GM12865 (cell line): ENCODE measurements around the gene MAN2A2.
"Not testable (repeated sequence)": the region's sequence is repeated elsewhere in the genome, so short reads cannot be mapped to it uniquely, and the experiment has no call there.

ENCODE experiments used
- DNase-seq: peaks from one replicate; pipeline ENCODE4 v3.0.0; 2010; ENCODE audit warnings: low read depth
- H3K4me3 ChIP-seq: 2 replicates; pipeline ENCODE4 v1.5.1; 2011; ENCODE audit warnings: mild to moderate bottlenecking, low read depth, low read length, control low read depth
- TF ChIP-seq, protein P1 (sequence below): IDR thresholded peaks from 2 replicates; pipeline ENCODE4 v1.5.1; 2011; ENCODE audit warnings: low read length, control low read depth, low read depth, inconsistent platforms; ENCODE audit not compliant: insufficient read depth; ENCODE audit errors: missing control alignments

Gene MAN2A2

DNA sequence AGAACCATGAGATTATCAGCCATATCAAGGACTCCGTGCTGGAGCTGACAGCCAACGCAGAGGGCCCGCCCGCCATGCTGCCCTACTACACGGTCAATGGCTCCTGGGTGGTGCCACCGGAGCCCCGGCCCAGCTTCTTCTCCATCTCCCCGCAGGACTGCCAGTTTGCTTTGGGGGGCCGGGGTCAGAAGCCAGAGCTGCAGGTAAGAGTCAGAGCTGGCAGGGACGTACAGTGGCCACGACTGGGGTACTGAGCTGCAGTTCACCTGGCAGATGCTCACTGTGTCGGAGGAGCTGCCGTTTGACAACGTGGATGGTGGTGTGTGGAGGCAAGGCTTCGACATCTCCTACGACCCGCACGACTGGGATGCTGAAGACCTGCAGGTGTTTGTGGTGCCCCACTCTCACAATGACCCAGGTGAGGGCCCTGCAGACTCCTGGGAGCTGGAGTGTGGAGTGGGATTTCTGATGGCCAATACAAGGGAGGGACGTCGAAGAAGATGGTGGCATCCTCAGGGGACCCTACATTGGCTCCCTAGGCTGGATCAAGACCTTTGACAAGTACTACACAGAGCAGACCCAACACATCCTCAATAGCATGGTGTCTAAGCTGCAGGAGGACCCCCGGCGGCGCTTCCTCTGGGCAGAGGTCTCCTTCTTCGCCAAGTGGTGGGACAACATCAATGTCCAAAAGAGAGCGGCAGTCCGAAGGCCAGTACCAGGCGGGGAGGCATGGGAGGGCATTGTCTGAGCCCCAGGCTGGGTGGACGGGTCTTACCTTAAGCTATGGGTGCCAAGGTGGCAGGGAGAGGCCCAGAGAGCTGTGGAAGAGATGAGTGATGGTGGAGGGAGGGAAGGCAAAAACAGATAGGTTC, 2.4 kb downstream of the MAN2A2 start:
- no peak for DNase-seq
- H3K4me3 ChIP-seq, result no peak overlapping the region
- TF ChIP-seq, protein P1, sequence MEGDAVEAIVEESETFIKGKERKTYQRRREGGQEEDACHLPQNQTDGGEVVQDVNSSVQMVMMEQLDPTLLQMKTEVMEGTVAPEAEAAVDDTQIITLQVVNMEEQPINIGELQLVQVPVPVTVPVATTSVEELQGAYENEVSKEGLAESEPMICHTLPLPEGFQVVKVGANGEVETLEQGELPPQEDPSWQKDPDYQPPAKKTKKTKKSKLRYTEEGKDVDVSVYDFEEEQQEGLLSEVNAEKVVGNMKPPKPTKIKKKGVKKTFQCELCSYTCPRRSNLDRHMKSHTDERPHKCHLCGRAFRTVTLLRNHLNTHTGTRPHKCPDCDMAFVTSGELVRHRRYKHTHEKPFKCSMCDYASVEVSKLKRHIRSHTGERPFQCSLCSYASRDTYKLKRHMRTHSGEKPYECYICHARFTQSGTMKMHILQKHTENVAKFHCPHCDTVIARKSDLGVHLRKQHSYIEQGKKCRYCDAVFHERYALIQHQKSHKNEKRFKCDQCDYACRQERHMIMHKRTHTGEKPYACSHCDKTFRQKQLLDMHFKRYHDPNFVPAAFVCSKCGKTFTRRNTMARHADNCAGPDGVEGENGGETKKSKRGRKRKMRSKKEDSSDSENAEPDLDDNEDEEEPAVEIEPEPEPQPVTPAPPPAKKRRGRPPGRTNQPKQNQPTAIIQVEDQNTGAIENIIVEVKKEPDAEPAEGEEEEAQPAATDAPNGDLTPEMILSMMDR, result no peak

DNA sequence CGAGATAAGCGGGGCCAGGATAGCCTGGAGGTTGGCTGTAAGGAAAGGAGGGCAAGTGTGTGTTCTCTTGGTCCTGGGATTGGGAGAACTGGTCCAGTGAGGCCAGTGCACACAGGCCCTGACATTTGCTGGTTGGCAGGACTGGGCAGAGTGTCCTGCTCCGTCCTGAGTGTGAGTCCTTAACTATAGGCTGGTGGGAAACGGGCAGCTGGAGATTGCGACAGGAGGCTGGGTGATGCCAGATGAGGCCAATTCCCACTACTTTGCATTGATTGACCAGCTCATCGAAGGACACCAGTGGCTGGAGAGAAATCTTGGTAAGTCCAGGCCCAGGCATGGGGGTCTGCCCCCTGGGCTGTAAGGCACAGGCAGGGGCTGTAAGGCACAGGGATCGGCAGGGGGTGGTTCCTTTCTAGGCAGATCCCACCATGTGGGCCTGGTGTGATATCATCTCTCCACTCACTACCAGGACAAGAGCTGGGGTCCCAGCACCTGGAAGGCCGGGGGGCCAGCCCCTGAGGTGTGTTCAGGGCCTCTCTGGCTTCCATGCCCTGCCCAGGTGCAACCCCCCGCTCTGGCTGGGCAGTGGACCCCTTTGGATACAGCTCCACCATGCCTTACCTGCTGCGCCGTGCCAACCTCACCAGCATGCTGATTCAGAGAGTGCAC, 3.2 kb downstream of the MAN2A2 start:
- DNase-seq, result no peak
- TF ChIP-seq, protein P1, result no peak
- H3K4me3 ChIP-seq, result no peak overlapping the region

DNA sequence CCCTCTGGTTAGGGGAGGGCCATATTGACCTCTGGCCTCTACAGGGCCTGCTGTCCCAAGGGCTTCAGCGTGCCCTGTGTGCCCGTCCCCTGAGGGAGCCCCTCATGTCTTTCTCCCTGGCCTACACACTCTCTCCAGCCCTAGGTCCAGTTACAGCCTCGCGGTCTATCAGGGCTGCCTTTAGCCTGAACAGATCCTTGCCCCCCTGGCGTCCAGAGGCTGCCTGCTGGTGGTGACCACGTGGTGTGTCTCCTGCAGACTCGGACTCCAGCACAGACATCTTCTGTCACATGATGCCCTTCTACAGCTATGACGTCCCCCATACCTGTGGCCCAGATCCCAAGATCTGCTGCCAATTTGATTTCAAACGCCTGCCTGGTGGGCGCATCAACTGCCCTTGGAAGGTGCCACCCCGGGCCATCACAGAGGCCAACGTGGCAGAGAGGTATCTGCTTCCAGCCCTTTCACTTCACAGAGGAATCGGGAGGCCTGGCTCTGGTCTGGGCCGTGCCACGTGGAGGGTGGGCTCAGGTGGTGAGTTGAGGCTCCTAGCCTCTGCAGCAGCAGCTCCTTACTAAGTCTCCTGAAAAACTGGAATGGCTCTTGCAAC, 4.1 kb downstream of the MAN2A2 start:
- DNase-seq, result no peak
- H3K4me3 ChIP-seq, result no peak overlapping the region
- TF ChIP-seq, protein P1, result no peak

DNA sequence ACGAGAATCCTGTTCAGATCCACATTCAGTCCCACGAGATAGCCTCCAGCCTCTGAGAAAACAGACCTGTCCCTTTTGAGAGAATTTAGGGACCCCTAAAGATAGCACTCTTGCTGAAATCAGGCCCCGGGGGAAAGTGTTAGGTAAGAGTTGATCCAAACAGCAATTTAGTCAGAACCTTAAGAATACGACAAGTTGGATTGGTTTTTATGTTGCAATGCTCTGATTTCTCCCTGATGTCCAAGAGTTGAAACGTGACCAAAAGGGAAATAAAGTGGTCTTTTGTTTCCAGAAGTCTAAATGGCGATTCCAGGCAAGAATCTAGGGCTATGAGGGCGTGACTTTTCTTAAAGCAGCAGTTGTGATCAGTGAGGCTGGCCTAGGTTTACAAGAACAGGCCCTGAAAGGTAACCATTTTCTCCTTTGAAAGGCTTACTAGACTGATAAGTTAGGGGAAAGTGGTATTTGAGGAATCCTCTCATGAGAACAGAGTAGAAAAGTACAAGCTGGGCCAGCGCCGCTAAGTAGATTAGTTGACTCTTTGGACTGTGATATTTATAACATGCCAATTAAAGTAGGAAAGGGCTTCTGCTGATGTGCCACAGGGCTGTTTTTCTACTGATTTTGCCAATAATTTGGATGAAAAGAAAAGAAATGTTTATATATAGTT, 4.9 kb downstream of the MAN2A2 start:
- no peak overlapping the region for H3K4me3 ChIP-seq
- TF ChIP-seq, protein P1, result no peak
- no peak for DNase-seq

DNA sequence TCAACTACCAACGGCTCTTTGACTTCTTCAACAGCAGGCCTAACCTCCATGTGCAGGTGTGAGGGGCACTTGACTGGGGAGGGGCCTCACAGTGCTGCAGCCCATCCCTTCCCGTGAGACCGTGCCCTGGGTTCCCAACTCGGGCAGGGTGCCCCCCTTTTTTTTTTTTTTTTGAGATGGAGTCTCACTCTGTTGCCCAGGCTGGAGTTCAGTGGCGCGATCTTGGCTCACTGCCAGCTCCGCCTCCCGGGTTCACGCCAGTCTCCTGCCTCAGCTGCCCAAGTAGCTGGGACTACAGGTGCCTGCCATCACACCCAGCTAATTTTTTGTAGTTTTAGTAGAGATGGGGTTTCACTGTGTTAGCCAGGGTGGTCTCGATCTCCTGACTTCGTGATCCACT, 6.3 kb downstream of the MAN2A2 start:
- not testable (repeated sequence) for H3K4me3 ChIP-seq, DNase-seq

DNA sequence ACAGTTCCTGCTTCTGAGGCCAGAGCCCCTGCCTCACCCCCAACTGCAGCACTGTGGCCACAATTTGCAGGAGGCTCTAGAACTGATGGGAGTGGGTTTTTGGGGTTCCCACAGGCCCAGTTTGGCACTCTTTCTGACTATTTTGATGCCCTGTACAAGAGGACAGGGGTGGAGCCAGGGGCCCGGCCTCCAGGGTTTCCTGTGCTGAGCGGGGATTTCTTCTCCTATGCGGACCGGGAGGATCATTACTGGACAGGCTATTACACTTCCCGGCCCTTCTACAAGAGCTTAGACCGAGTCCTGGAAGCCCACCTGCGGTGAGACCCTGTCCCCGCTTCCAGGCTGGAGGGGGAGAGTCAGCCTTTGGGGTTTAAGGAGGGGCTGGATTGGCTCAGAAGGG, 6.9 kb downstream of the MAN2A2 start:
- DNase-seq, result no peak
- TF ChIP-seq, protein P1, result no peak
- H3K4me3 ChIP-seq, result no peak overlapping the region
